ENCODE results near the gene ST8SIA6.
A peak's percentile ranks its signal among the peaks of the same experiment; 100 is the strongest.
"Not testable (repeated sequence)": the region's sequence is repeated elsewhere in the genome, so short reads cannot be mapped to it uniquely, and the experiment has no call there.

The ST8SIA6 gene

DNA sequence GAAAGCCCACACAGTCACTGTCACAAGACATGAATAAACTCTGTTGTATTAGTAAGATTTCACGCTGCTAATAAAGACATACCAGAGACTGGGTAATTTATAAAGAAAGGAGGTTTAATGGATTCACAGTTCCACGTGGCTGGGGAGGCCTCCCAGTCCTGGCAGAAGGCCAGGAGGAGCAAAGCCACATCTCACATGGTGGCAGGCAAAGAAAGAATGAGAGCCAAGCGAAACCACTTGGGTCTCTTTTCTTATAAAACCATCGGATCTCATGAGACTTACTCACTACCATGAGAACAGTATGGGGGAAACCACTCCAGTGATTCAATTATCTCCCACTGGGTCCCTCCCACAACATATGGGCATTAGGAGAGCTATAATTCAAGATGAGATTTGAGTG, 110.2 kb downstream of the ST8SIA6 start:
- DNase-seq (ENCODE audit: low spot score) = no peak

GRCh38 chr10:17343118-17343517, 111.3 kb downstream of the ST8SIA6 start:
- no peak for DNase-seq (ENCODE audit: low spot score)

- DNase-seq (ENCODE audit: low spot score) = no peak
Observed at GRCh38 chr10:17340144-17340829, 114.1 kb downstream of the ST8SIA6 start.

GRCh38 chr10:17335065-17335464, 119.3 kb downstream of the ST8SIA6 start:
- peak; percentile 81 for DNase-seq (ENCODE audit: low spot score)

GRCh38 chr10:17330501-17330900, 123.9 kb downstream of the ST8SIA6 start:
- no peak for DNase-seq (ENCODE audit: low spot score)

GRCh38 chr10:17326377-17326776, 128.0 kb downstream of the ST8SIA6 start:
- DNase-seq (ENCODE audit: low spot score) = no peak

GRCh38 chr10:17321957-17322356, 132.4 kb downstream of the ST8SIA6 start:
- not testable (repeated sequence) for DNase-seq (ENCODE audit: low spot score)

DNA sequence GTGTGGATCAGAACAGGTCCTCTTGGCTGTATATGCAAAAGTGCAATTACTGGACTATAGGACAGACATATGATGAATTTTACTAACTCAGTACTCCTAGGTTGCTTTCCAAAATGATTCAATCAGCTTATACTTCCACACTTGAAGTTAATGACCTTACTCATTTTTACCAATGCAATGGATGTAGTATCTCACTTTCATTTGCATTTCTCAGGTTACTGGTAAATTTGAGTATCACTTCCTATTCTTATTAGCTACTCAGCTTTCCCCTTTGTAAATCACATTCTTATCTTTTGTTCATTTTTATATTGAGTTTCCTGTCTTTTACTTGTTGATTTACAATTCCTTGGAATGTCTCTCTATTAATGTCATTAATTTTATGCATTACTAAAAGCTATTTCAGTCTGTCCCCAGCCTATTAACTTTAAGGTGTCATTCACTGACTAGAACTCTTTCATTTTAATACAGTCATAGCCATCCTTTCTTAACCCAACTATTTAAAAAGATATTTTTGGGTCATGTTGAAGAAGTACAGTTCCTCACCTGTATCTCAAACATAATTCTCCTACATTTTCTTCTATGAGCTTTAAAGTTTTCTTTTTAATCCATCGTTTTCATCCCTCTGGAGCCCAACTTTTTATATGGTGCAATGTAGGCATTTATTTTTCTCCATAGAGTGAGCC, 137.8 kb downstream of the ST8SIA6 start:
- DNase-seq (ENCODE audit: low spot score) = no peak

DNA sequence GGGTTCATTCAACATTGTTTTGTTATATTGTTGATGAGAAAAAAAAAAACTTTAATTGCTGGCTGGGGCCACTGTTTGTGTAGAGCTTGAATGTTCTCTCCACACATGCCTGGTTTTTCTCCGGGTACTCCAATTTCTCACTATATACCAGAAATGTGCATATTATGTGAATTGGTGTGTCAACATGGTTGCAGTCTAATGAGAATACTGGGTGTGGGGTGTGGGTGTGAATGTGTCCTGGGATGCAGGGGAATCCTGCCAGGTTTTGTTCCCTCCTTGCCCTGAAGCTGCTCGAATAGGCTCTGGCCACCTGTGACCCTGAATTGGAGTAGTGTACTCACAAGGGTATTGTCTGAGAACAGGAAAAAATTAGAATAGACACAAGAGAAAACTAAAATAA, 145.0 kb downstream of the ST8SIA6 start:
- no peak for DNase-seq (ENCODE audit: low spot score)

DNA sequence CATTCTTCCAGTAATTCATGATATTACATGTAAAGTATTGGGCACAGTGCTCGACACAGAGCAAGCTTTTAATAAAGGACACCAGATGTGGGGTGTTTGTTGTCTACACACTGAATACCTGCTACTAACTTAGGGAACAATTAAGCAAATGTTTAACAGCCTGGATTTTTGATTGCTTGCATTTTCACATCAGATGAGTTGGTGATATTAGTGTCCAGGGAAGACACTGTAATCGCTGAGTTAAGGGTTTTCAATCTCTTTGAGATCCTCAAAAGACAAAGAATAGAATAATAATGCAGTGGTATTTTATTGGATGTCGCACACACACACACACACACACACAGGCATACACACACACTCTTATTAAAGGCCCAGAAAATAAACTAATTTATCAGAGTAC, 147.3 kb downstream of the ST8SIA6 start:
- DNase-seq (ENCODE audit: low spot score) = no peak

DNA sequence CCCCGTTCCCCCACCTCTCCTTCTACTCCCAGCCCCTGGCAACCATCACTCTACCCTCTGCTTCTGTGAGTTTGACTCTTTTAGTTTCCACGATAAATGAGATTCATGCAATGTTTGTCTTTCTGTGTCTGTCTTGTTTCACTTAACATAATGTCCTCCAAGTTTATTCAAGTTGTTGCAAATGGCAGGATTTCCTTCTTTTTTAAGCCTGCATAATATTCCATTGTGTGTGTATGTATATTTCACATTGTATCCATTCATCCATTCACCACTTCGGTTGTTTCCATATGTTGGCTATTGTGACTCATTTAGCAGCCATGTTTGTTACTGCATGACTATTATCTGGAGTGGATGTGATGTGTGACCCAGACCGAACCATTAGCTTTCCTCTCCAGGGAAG, 162.0 kb downstream of the ST8SIA6 start:
- no peak for DNase-seq (ENCODE audit: low spot score)

GRCh38 chr10:17290226-17290625, 164.2 kb downstream of the ST8SIA6 start:
- DNase-seq (ENCODE audit: low spot score) = peak; percentile 19

DNA sequence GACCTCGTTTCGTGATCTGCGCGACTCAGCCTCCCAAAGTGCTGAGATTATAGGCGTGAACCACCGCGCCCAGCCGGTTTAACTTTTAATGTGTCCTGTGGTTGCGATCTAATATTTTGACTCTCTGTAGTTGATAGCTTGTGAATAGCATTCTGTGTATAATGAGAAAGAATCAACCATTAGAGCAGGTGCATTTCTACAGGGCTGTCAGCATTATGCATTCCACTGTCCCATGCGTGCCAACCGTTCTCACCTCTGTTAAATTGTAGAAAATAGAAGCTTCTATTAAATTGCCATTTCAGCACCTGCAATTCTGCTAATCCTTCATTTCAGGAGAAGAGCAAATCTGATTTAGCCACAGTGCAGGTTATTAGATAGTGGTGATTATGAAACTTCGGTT, 164.6 kb downstream of the ST8SIA6 start:
- no peak for DNase-seq (ENCODE audit: low spot score)

DNA sequence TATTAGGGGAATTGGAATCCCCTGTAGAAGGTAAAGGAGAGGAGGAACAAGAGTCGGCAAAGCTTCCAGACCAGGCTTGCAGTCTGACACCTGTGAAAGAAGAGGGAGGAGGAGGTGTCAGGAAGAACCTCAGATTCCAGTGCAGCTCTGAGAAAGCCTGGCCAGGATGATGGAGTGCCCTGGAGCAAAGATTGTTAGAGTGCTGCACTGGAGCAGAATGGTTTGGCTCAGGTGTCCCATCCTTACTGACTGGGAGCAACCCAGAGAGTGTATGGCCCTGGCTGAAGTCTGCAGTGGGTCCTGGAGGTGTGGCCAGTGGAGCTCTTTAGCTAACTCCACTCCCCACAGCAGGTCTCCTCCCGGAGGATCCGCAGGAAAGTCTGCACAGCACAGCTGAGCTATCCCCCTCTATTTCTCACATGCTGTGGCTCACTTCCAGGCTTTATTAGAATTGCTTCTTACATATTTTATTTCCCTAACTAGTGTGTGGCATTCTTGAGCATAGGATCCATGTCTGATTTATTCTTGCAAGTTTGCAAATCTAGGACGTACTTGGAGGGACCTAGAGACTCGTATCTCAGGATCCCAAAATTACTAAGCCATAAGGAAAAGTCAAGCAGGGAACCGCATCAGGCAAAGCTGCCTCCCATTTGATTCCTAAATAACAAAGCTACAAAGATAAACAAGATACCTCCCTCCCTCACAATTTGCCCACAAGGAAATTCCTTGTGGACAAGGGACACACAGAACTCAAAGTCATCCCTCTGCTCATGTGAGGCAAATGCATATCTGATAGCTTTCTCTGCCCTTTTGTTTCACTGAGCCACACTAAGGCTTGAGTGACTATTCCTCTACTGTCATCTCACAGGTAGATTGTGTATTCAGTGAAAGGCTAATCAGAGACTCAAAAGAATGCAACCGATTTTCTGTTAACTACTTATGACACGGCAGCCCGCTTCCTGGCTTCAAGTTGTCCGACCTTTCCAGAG, 167.5 kb downstream of the ST8SIA6 start:
- DNase-seq (ENCODE audit: low spot score) = no peak

DNA sequence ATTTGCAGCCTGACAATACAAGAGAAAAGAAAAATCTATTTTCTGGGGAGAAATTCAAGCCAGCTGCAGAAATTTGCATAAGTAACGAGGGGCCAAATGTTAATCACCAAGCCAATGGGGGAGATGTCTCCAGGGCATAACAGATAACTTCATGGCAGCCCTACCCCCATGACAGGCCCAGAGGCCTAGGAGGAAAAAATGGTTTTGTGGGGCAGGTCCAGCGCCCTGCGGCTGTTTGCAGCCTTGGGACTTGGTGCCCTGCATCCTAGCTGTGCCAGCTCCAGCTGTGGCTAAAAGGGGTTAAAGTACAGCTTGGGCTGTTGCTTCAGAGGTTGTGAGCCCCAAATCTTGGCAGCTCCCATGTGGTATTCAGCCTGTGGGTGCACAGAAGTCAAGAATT, 172.1 kb downstream of the ST8SIA6 start:
- no peak for DNase-seq (ENCODE audit: low spot score)

DNA sequence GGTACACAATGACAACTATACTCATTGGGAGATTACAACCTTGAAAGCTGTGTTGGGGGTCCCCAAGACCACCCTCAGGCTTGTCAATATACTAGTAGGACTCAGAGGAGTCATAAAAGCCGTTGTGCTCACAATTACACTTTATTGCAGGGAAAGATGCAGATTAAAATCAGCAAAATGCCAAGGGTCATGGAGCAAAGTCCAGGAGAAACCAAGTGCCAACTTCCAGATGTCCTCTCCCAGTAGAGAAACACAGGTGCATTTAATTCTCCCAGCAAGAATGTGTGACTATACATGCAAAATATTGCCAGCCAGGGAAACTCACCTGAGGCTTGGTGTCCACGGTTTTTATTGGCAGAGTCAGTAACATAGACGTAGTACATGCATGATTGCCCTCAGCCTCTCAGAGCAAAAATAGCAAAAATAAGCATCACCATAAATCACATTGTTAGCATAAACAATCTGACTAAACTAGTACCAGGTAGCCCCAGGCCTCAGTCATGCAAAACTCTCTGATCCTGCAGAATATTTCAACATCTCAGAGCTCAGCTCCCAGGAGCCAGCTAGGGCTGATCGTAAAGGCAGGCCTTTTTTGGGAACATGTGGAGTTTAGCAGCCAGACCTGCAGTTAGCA, 175.7 kb downstream of the ST8SIA6 start:
- no peak for DNase-seq (ENCODE audit: low spot score)

- DNase-seq (ENCODE audit: low spot score) = no peak
Observed at GRCh38 chr10:17276756-17277424, 177.5 kb downstream of the ST8SIA6 start.

GRCh38 chr10:17273403-17273802, 181.0 kb downstream of the ST8SIA6 start:
- peak; percentile 15 for DNase-seq (ENCODE audit: low spot score)

DNA sequence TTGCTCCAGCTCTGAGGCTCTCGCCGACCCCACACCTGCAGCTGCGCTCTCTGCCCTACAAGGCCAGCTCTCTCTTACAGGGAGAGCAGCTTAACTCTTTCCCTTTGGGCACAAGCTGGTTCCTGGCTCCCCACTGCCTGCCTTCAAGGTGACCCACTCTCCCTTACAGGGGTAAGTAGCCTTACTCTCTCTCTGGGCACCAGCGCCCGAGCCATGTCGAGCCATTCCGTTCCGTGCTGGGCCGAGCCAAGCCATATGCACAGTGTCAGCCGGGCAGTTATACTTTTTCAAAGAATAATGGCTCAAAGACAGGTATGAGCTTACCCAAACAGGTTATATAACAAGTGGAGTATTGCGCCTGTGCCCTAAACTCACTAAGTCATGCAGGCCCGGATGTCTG, 181.7 kb downstream of the ST8SIA6 start:
- no peak for DNase-seq (ENCODE audit: low spot score)

All from GM03348 (cell line).